Measurements from ENCODE around the gene INHBE. TPM values are rescaled to one million over a fixed set of nuclear protein-coding genes. Genes with fewer than 3 reads are reported as not detected.

The INHBE gene
- total and polyA plus RNA-seq, 12 donors, result 0.01 to 1.2 (median 0.38) TPM; not detected in 5

GRCh38 chr12:57474862-57475261, 19.8 kb downstream of the INHBE start:
- Histone ChIP-seq H3K4me1 (peaks cover 0 to 57% (median 16%) of the 10 kb centered on the region in 9 donors), H3K27me3 (peaks cover 9 to 85% (median 66%) of the 10 kb centered on the region in 7 donors), H3K4me3 (peak overlapping the region in 4 of 10 donors; percentile 18 to 68 (median 42)), H3K27ac (no peak overlapping the region), H3K36me3 (peaks cover 0 to 51% (median 0%) of the 10 kb centered on the region in 9 donors), H3K9me3 (no peaks in the 10 kb centered on the region)
- DNase-seq (no peak), ATAC-seq (no peak)
- intact Hi-C loops (cut with DNase I), result no loop called here
- no peak for TF ChIP-seq CTCF (IDR thresholded peaks at IDR 0.05)
- 58 to 71% methylated on average over 7 of the region's 7 CpGs for WGBS, 2 donors

GRCh38 chr12:57475271-57476161, 20.4 kb downstream of the INHBE start:
- H3K9me3 ChIP-seq, result no peaks in the 10 kb centered on the region
- H3K4me1 ChIP-seq, result peaks cover 0 to 64% (median 16%) of the 10 kb centered on the region in 9 donors
- H3K36me3 ChIP-seq, result peaks cover 0 to 45% (median 0%) of the 10 kb centered on the region in 9 donors
- H3K27ac ChIP-seq, result peak overlapping the region in 2 of 10 donors; percentile 73 to 95
- H3K27me3 ChIP-seq, result peaks cover 9 to 84% (median 66%) of the 10 kb centered on the region in 7 donors
- intact Hi-C loops (cut with DNase I), result no loop called here
- ATAC-seq, result peak in 6 of 8 donors; percentile 14 to 54 (median 29)
- WGBS, 2 donors, result 4 to 7% methylated on average over 74 to 84 of the region's 84 CpGs
- peak overlapping the region in 9 of 10 donors; percentile 4 to 68 (median 45) for H3K4me3 ChIP-seq
- no peak for TF ChIP-seq CTCF (IDR thresholded peaks at IDR 0.05)
- no peak for DNase-seq

- Histone ChIP-seq H3K4me3 (peak overlapping the region in 9 of 10 donors; percentile 4 to 68 (median 45)), H3K9me3 (no peaks in the 10 kb centered on the region), H3K4me1 (peaks cover 0 to 72% (median 16%) of the 10 kb centered on the region in 9 donors), H3K27ac (peak overlapping the region in 5 of 10 donors; percentile 17 to 95 (median 35)), H3K27me3 (peaks cover 9 to 85% (median 63%) of the 10 kb centered on the region in 7 donors), H3K36me3 (peaks cover 0 to 38% (median 0%) of the 10 kb centered on the region in 9 donors)
- 19 to 21% methylated on average over 29 of the region's 29 CpGs for WGBS, 2 donors
- peak in 3 of 8 donors; percentile 6 to 28 (median 16) for ATAC-seq
- peak in 3 of 9 donors; percentile 17 to 60 (median 20) for TF ChIP-seq CTCF (IDR thresholded peaks at IDR 0.05)
- DNase-seq, result no peak
- intact Hi-C loops (cut with DNase I), result no loop called here
Measured at GRCh38 chr12:57476162-57476992, 21.3 kb downstream of the INHBE start.
